H9 (cell line): ENCODE results near the gene RBP2. TPM values are rescaled to one million over a fixed set of nuclear protein-coding genes. Genes with fewer than 3 reads are reported as not detected.

Experiments used
- DNase-seq: peaks from one replicate; pipeline ENCODE4 v3.0.0-alpha.2; 2017
- H2AFZ ChIP-seq: one replicate; pipeline ENCODE4 v1.6.1; 2013; ENCODE audit warnings: mild to moderate bottlenecking, low read length, control low read depth, moderate library complexity
- H2AK5ac ChIP-seq: 2 replicates; pipeline ENCODE4 v1.6.1; 2013; ENCODE audit warnings: low read length, control low read depth, mixed read lengths; ENCODE audit not compliant: insufficient read length
- H2BK120ac ChIP-seq: one replicate; pipeline ENCODE4 v1.6.1; 2013; ENCODE audit warnings: low read depth, mild to moderate bottlenecking, low read length, control low read depth, inconsistent platforms; ENCODE audit not compliant: poor library complexity, severe bottlenecking
- H2BK12ac ChIP-seq: 2 replicates; pipeline ENCODE4 v1.6.1; 2013; ENCODE audit warnings: low read length, control low read depth, mixed read lengths, low read depth; ENCODE audit not compliant: insufficient read length
- H2BK15ac ChIP-seq: 2 replicates; pipeline ENCODE4 v1.6.1; 2013; ENCODE audit warnings: low read depth, low read length, control low read depth
- H2BK20ac ChIP-seq: one replicate; pipeline ENCODE4 v1.6.1; 2013; ENCODE audit warnings: low read depth, mild to moderate bottlenecking, low read length, control low read depth, inconsistent platforms; ENCODE audit not compliant: poor library complexity, severe bottlenecking
- H2BK5ac ChIP-seq: 2 replicates; pipeline ENCODE4 v1.6.1; 2013; ENCODE audit warnings: low read length, control low read depth, mixed read lengths; ENCODE audit not compliant: insufficient read length
- H3K14ac ChIP-seq: 2 replicates; pipeline ENCODE4 v1.6.1; 2013; ENCODE audit warnings: low read length, control low read depth; ENCODE audit not compliant: insufficient read depth
- H3K18ac ChIP-seq: 2 replicates; pipeline ENCODE4 v1.6.1; 2013; ENCODE audit warnings: low read depth, mild to moderate bottlenecking, mixed read lengths, low read length, control low read depth; ENCODE audit not compliant: insufficient read length
- H3K23ac ChIP-seq: 2 replicates; pipeline ENCODE4 v1.6.1; 2013; ENCODE audit warnings: low read length, control low read depth, mixed read lengths, low read depth; ENCODE audit not compliant: insufficient read length
- H3K23me2 ChIP-seq: 2 replicates; pipeline ENCODE4 v1.6.1; 2013; ENCODE audit warnings: low read depth, mild to moderate bottlenecking, mixed read lengths, low read length, control low read depth; ENCODE audit not compliant: insufficient read length, poor library complexity, severe bottlenecking
- H3K27ac ChIP-seq: 2 replicates; pipeline ENCODE4 v1.5.1; 2013; ENCODE audit warnings: low read length, control low read depth, mixed read lengths, low read depth; ENCODE audit not compliant: insufficient read length
- H3K27me3 ChIP-seq: 2 replicates; pipeline ENCODE4 v1.6.1; 2013; ENCODE audit warnings: low read length, control low read depth, inconsistent platforms; ENCODE audit not compliant: insufficient read depth
- H3K4ac ChIP-seq: 2 replicates; pipeline ENCODE4 v1.6.1; 2013; ENCODE audit warnings: low read depth, mild to moderate bottlenecking, control low read depth, inconsistent platforms, low read length, moderate library complexity
- H3K4me1 ChIP-seq: 2 replicates; pipeline ENCODE4 v1.6.1; 2013; ENCODE audit warnings: low read length, control low read depth, inconsistent platforms; ENCODE audit not compliant: insufficient read depth
- H3K4me2 ChIP-seq: 2 replicates; pipeline ENCODE4 v1.6.1; 2013; ENCODE audit warnings: low read length, control low read depth, mixed read lengths; ENCODE audit not compliant: insufficient read length, insufficient read depth
- H3K56ac ChIP-seq: 2 replicates; pipeline ENCODE4 v1.6.1; 2013; ENCODE audit warnings: low read depth, mild to moderate bottlenecking, mixed read lengths, low read length, control low read depth; ENCODE audit not compliant: insufficient read length
- H3K79me1 ChIP-seq: 2 replicates; pipeline ENCODE4 v1.6.1; 2013; ENCODE audit warnings: low read depth, mild to moderate bottlenecking, moderate library complexity, low read length, control low read depth, inconsistent platforms; ENCODE audit not compliant: insufficient read depth, poor library complexity, severe bottlenecking
- H3K79me2 ChIP-seq: 2 replicates; pipeline ENCODE4 v1.6.1; 2013; ENCODE audit warnings: low read length, control low read depth, inconsistent platforms; ENCODE audit not compliant: insufficient read depth
- H3K9ac ChIP-seq: 2 replicates; pipeline ENCODE4 v1.6.1; 2013; ENCODE audit warnings: low read length, control low read depth, mixed read lengths; ENCODE audit not compliant: insufficient read length; ENCODE audit errors: extremely low read depth
- H3K9me3 ChIP-seq: one replicate; pipeline ENCODE4 v1.6.1; 2013; ENCODE audit warnings: low read depth, low read length, inconsistent platforms; ENCODE audit not compliant: control insufficient read depth
- H3T11ph ChIP-seq: one replicate; pipeline ENCODE4 v1.6.1; 2013; ENCODE audit warnings: mild to moderate bottlenecking, low read length, control low read depth, inconsistent platforms
- H4K20me1 ChIP-seq: one replicate; pipeline ENCODE4 v1.6.1; 2013; ENCODE audit not compliant: control insufficient read depth, insufficient read length, insufficient read depth
- H4K5ac ChIP-seq: 2 replicates; pipeline ENCODE4 v1.6.1; 2013; ENCODE audit warnings: low read depth, mild to moderate bottlenecking, mixed read lengths, low read length, control low read depth; ENCODE audit not compliant: insufficient read length
- H4K8ac ChIP-seq: replicated peaks from 2 replicates; pipeline ENCODE4 v1.6.1; 2013; ENCODE audit warnings: low read length, control low read depth, mixed read lengths, low read depth; ENCODE audit not compliant: insufficient read length
- H4K91ac ChIP-seq: 2 replicates; pipeline ENCODE4 v1.6.1; 2013; ENCODE audit warnings: low read depth, mild to moderate bottlenecking, moderate library complexity, mixed read lengths, low read length, control low read depth; ENCODE audit not compliant: insufficient read length
- H3K27ac Mint-ChIP-seq, 3 experiments: 2 replicates in 2 of 3; 3 replicates in 1 of 3; pipeline ENCODE4 v1.8.0; 2020 to 2021; ENCODE audit warnings: mixed read lengths in 3 of 3, mild to moderate bottlenecking in 1 of 3, moderate library complexity in 1 of 3
- H3K27me3 Mint-ChIP-seq: 2 replicates; pipeline ENCODE4 v1.8.0; 2021; ENCODE audit warnings: low read depth, mild to moderate bottlenecking, moderate library complexity, mixed read lengths
- H3K36me3 Mint-ChIP-seq, 3 experiments: 2 replicates in 2 of 3; 3 replicates in 1 of 3; pipeline ENCODE4 v1.8.0; 2020 to 2021; ENCODE audit warnings: low read depth in 3 of 3, mixed read lengths in 3 of 3; ENCODE audit not compliant: insufficient read depth in 1 of 3
- H3K4me1 Mint-ChIP-seq, 2 experiments: 2 replicates each; pipeline ENCODE4 v1.8.0; 2020; ENCODE audit warnings: mixed read lengths in 2 of 2
- H3K4me3 Mint-ChIP-seq, 2 experiments: 2 replicates in 1 of 2; 3 replicates in 1 of 2; pipeline ENCODE4 v1.8.0; 2020 to 2021; ENCODE audit warnings: mild to moderate bottlenecking in 2 of 2, mixed read lengths in 2 of 2, moderate library complexity in 1 of 2
- H3K9me3 Mint-ChIP-seq, 2 experiments: 2 replicates in 1 of 2; 3 replicates in 1 of 2; pipeline ENCODE4 v1.8.0; 2020; ENCODE audit warnings: mild to moderate bottlenecking in 2 of 2, mixed read lengths in 2 of 2, moderate library complexity in 1 of 2
- WGBS: extraction: QIAGEN DNeasy Blood & Tissue Kit; methylation state at CpG from one replicate; pipeline ENCODE4 v1.1.7; 2013; ENCODE audit warnings: missing lambda C conversion rate, low lambda C conversion rate, mixed read lengths; ENCODE audit not compliant: insufficient read length; ENCODE audit errors: extremely low coverage; 5-methylcytosine and 5-hydroxymethylcytosine counted together
- total RNA-seq: library from RNA; stranded (reverse); gene quantifications from 2 replicates; pipeline ENCODE4 v1.2.1, GENCODE V29; 2021
- TF ChIP-seq, protein P1 (sequence below): fragments of 200-600 bp; sonication (generic); conservative IDR thresholded peaks from 3 replicates; pipeline ENCODE4 v1.8.0; 2021; ENCODE audit warnings: antibody characterized with exemption, mild to moderate bottlenecking

RBP2 gene
- total RNA-seq, 1 experiment from 2014 or later: not detected

DNA sequence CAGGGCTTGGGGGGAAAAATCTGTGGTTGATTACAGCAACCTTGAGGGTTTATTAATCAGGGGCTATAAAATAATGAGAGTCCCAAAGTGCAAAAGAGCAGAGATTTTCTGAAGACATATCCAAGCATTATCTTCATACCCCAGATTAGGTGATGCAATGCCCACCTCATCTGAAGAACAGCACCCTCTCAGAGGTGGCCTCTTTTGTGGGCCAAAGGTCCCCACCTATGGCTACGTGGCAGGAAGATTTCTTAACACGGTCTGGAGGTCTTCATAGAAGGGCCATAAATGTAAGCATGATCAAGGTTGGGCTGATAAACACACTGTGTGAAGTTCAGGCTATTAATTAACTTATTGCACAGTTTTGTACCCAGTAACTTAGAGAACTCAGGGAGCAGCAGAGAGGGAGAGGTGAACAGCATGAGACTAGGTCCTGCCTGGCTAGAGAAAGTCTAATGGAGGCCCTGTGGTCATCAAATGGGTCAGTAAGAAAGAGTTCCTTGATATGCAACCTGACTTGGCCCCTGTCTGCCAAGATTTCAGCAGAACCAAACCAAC is 29.6 kb upstream of the RBP2 start:
- Histone ChIP-seq H3K18ac (no peak overlapping the region), H3K4me1 (no peaks in the 10 kb centered on the region), H4K5ac (no peak overlapping the region), H4K8ac (no peak overlapping the region), H3K27ac (no peak overlapping the region), H2BK5ac (no peak overlapping the region), H3K9ac (no peak overlapping the region), H3K4me2 (no peak overlapping the region), H3K56ac (no peak overlapping the region), H2BK120ac (no peak overlapping the region), H3K4ac (no peak overlapping the region), H3K27me3 (no peaks in the 10 kb centered on the region), H3K23ac (no peak overlapping the region), H4K20me1 (no peaks in the 10 kb centered on the region), H3K9me3 (no peaks in the 10 kb centered on the region), H3K79me2 (no peaks in the 10 kb centered on the region), H2AK5ac (no peak overlapping the region), H2BK20ac (no peak overlapping the region), H3K14ac (no peak overlapping the region), H4K91ac (no peak overlapping the region), H3K23me2 (no peaks in the 10 kb centered on the region), H2AFZ (no peak overlapping the region), H3T11ph (no peak overlapping the region), H3K79me1 (no peaks in the 10 kb centered on the region), H2BK12ac (no peak overlapping the region), H2BK15ac (no peak overlapping the region)
- Mint-ChIP-seq H3K36me3 (no peaks in the 10 kb centered on the region), H3K4me1 (no peaks in the 10 kb centered on the region), H3K27ac (no peak overlapping the region), H3K9me3 (no peaks in the 10 kb centered on the region), H3K27me3 (no peaks in the 10 kb centered on the region), H3K4me3 (no peak overlapping the region)
- TF ChIP-seq, protein P1, sequence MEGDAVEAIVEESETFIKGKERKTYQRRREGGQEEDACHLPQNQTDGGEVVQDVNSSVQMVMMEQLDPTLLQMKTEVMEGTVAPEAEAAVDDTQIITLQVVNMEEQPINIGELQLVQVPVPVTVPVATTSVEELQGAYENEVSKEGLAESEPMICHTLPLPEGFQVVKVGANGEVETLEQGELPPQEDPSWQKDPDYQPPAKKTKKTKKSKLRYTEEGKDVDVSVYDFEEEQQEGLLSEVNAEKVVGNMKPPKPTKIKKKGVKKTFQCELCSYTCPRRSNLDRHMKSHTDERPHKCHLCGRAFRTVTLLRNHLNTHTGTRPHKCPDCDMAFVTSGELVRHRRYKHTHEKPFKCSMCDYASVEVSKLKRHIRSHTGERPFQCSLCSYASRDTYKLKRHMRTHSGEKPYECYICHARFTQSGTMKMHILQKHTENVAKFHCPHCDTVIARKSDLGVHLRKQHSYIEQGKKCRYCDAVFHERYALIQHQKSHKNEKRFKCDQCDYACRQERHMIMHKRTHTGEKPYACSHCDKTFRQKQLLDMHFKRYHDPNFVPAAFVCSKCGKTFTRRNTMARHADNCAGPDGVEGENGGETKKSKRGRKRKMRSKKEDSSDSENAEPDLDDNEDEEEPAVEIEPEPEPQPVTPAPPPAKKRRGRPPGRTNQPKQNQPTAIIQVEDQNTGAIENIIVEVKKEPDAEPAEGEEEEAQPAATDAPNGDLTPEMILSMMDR: no peak
- no CpG with 5 or more reads among the region's 2 CpGs for WGBS
- DNase-seq: no peak
